ENCODE results near the gene HAX1. TPM values are rescaled to one million over a fixed set of nuclear protein-coding genes. Genes with fewer than 3 reads are reported as not detected.
"Not testable (repeated sequence)": the region's sequence is repeated elsewhere in the genome, so short reads cannot be mapped to it uniquely, and the experiment has no call there.

HAX1 gene
- total RNA-seq, 3 donors from 2014 or later (not counting 1 experiment from before 2014, with no cell fraction given), result 36.5 to 52.8 (median 40.0) TPM

GRCh38 chr1:154225370-154225769 lies 47.1 kb upstream of the HAX1 start:
- Mint-ChIP-seq H3K9me3 (no peaks in the 10 kb centered on the region), H3K27ac (peak overlapping the region; percentile 97 to 98), H3K4me3 (no peak overlapping the region), H3K4me1 (peaks cover 52 to 56% of the 10 kb centered on the region in 2 donors), H3K27me3 (ENCODE audit: low read depth in 2 of 2) (peaks cover 0 to 2% of the 10 kb centered on the region in 2 donors), H3K36me3 (peaks cover 10% of the 10 kb centered on the region)
- Histone ChIP-seq H3K4me1 (ENCODE audit: control insufficient read depth, insufficient read depth, low read length) (peaks cover 7% of the 10 kb centered on the region), H3K9me3 (ENCODE audit: control insufficient read depth, insufficient read depth, low read length) (no peaks in the 10 kb centered on the region), H3K27me3 (ENCODE audit: control insufficient read depth, insufficient read depth, low read length) (no peaks in the 10 kb centered on the region), H3K27ac (ENCODE audit: low read length) (no peak overlapping the region), H3K4me3 (ENCODE audit: low read length) (no peak overlapping the region), H3K36me3 (ENCODE audit: control insufficient read depth, insufficient read depth, low read length) (peaks cover 33% of the 10 kb centered on the region)
- TF ChIP-seq, protein P1, sequence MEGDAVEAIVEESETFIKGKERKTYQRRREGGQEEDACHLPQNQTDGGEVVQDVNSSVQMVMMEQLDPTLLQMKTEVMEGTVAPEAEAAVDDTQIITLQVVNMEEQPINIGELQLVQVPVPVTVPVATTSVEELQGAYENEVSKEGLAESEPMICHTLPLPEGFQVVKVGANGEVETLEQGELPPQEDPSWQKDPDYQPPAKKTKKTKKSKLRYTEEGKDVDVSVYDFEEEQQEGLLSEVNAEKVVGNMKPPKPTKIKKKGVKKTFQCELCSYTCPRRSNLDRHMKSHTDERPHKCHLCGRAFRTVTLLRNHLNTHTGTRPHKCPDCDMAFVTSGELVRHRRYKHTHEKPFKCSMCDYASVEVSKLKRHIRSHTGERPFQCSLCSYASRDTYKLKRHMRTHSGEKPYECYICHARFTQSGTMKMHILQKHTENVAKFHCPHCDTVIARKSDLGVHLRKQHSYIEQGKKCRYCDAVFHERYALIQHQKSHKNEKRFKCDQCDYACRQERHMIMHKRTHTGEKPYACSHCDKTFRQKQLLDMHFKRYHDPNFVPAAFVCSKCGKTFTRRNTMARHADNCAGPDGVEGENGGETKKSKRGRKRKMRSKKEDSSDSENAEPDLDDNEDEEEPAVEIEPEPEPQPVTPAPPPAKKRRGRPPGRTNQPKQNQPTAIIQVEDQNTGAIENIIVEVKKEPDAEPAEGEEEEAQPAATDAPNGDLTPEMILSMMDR (IDR thresholded peaks at IDR 0.05), result no peak
- ATAC-seq (no peak), DNase-seq (no peak)
- WGBS (ENCODE audit: insufficient coverage), result 96% methylated on average over 2 of the region's 2 CpGs
- intact Hi-C loops (cut with micrococcal nuclease), result loop anchor here (10.0 kb wide), 1 partner anchor 261 kb away; the partner anchor contains the start of genes CREB3L4 and SLC39A1

DNA sequence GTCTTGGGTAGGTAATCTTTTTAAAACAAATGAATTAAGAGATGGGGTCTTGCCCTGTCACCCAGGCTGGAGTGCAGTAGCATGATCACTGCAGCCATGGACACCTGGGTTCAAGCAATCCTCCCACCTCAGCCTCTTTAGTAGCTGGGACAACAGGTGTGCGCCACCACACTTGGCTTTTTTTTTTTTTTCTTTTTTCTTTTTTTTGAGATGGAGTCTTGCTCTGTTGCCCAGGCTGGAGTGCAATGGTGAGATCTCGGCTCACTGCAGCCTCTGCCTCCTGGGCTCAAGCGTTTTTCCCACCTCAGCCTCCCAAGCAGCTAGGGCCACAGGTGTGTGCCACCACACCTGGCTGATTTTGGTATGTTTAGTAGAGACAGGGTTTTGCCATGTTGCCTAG lies 41.3 kb upstream of the HAX1 start:
- DNase-seq; H3K27ac Mint-ChIP-seq; H3K27me3 ChIP-seq (ENCODE audit: control insufficient read depth, insufficient read depth, low read length); H3K9me3 Mint-ChIP-seq; H3K4me3 ChIP-seq (ENCODE audit: low read length); H3K4me1 ChIP-seq (ENCODE audit: control insufficient read depth, insufficient read depth, low read length); intact Hi-C loops (cut with micrococcal nuclease); ATAC-seq; H3K27me3 Mint-ChIP-seq (ENCODE audit: low read depth in 2 of 2); H3K27ac ChIP-seq (ENCODE audit: low read length); H3K9me3 ChIP-seq (ENCODE audit: control insufficient read depth, insufficient read depth, low read length); H3K4me3 Mint-ChIP-seq: not testable (repeated sequence)
- WGBS (ENCODE audit: insufficient coverage), result 83% methylated on average over 2 of the region's 3 CpGs
- H3K36me3 ChIP-seq (ENCODE audit: control insufficient read depth, insufficient read depth, low read length), result peaks cover 81% of the 10 kb centered on the region
- H3K4me1 Mint-ChIP-seq, result peaks cover 8 to 10% of the 10 kb centered on the region in 2 donors
- H3K36me3 Mint-ChIP-seq, result peaks cover 33% of the 10 kb centered on the region

GRCh38 chr1:154233127-154233526 lies 39.3 kb upstream of the HAX1 start:
- WGBS (ENCODE audit: insufficient coverage), result 97% methylated on average over 12 of the region's 12 CpGs
- H3K27me3 ChIP-seq (ENCODE audit: control insufficient read depth, insufficient read depth, low read length); H3K4me3 ChIP-seq (ENCODE audit: low read length); H3K4me3 Mint-ChIP-seq; H3K27ac Mint-ChIP-seq; H3K9me3 Mint-ChIP-seq; H3K27me3 Mint-ChIP-seq (ENCODE audit: low read depth in 2 of 2); intact Hi-C loops (cut with micrococcal nuclease); DNase-seq; ATAC-seq; H3K27ac ChIP-seq (ENCODE audit: low read length); H3K4me1 ChIP-seq (ENCODE audit: control insufficient read depth, insufficient read depth, low read length); H3K9me3 ChIP-seq (ENCODE audit: control insufficient read depth, insufficient read depth, low read length): not testable (repeated sequence)
- H3K36me3 Mint-ChIP-seq, result peaks cover 49% of the 10 kb centered on the region
- peaks cover 86% of the 10 kb centered on the region for H3K36me3 ChIP-seq (ENCODE audit: control insufficient read depth, insufficient read depth, low read length)
- H3K4me1 Mint-ChIP-seq, result peaks cover 11 to 17% of the 10 kb centered on the region in 2 donors

DNA sequence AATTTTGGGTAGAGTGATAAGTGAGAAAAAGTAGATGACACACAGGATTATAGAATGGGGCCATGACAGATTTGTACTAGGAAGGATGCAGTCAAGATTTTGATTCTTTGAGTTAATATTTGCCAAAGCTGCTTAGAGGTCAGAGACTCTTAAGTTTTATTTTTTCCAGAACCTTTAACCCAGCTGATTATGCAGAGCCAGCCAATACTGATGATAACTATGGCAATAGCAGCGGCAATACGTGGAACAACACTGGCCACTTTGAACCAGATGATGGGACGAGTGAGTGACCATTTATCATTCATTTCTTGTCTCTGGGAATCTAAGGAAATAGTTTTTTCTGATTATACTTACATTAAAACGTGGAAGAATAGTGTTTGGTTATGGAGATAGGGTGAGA lies 35.6 kb upstream of the HAX1 start:
- Histone ChIP-seq H3K27ac (ENCODE audit: low read length) (no peak overlapping the region), H3K9me3 (ENCODE audit: control insufficient read depth, insufficient read depth, low read length) (no peaks in the 10 kb centered on the region), H3K4me1 (ENCODE audit: control insufficient read depth, insufficient read depth, low read length) (no peaks in the 10 kb centered on the region), H3K4me3 (ENCODE audit: low read length) (no peak overlapping the region), H3K27me3 (ENCODE audit: control insufficient read depth, insufficient read depth, low read length) (no peaks in the 10 kb centered on the region), H3K36me3 (ENCODE audit: control insufficient read depth, insufficient read depth, low read length) (peaks cover 78% of the 10 kb centered on the region)
- ATAC-seq (no peak), DNase-seq (no peak)
- no peak overlapping the region for H3K4me3 Mint-ChIP-seq
- H3K27me3 Mint-ChIP-seq (ENCODE audit: low read depth in 2 of 2), result no peaks in the 10 kb centered on the region
- no peaks in the 10 kb centered on the region for H3K9me3 Mint-ChIP-seq
- intact Hi-C loops (cut with micrococcal nuclease), result no loop called here
- peaks cover 44% of the 10 kb centered on the region for H3K36me3 Mint-ChIP-seq
- peak overlapping the region in 1 of 2 donors; percentile 31 for H3K27ac Mint-ChIP-seq
- 98% methylated on average over 4 of the region's 4 CpGs for WGBS (ENCODE audit: insufficient coverage)
- TF ChIP-seq, protein P1 (IDR thresholded peaks at IDR 0.05), result no peak
- peaks cover 21 to 32% of the 10 kb centered on the region in 2 donors for H3K4me1 Mint-ChIP-seq
